Stimulated activated CD8-positive, alpha-beta memory T cell treated with anti-CD3 and anti-CD28 coated beads, Interleukin-7, amount 100 ng/mL, for 24 hours (primary cell): Measurements from ENCODE around the gene ABCC2.
"Not testable (repeated sequence)": the region's sequence is repeated elsewhere in the genome, so short reads cannot be mapped to it uniquely, and the experiment has no call there.

Experiments used
- DNase-seq: peaks from one replicate; pipeline ENCODE4 v3.0.0-alpha.2; 2020; ENCODE audit warnings: low read depth

ABCC2 gene

DNA sequence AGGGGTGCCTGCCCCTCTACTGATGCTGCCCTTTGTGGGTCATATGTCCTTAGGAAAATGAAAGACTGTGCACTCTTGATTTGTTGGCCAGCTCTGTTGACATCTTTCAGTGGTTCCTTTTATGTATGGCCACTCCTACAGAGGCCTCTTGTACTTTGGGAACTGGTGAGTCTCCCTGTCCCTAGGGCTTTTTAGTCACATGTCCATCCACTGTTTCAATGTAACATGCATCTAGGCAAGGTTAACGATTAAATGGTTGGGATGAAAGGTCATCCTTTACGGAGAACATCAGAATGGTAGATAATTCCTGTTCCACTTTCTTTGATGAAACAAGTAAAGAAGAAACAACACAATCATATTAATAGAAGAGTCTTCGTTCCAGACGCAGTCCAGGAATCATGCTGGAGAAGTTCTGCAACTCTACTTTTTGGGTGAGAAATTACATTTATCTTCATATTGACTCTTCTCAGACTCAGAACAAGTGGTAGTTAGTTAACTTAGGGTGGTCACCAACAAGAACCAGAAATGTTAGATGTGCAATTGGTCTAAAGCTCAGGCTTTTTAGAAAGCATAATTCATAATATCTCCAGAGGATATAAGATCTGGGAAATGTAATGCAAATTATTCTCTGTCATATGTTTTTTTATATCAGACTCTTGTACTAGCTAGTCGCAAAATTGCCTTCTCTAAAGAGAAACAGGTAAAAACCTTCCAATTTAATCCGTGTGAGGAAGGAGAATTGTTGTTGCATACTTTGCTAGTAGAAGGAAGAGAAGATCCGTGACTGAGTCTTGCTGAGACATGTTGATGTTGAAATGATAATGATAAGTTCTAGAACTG lies at the start of gene ABCC2:
TSS of gene ABCC2 (plus strand) at position 194 of the 840 bp plus-strand sequence. CDS start at position 399, 205 bp downstream.
- DNase-seq: no peak

DNA sequence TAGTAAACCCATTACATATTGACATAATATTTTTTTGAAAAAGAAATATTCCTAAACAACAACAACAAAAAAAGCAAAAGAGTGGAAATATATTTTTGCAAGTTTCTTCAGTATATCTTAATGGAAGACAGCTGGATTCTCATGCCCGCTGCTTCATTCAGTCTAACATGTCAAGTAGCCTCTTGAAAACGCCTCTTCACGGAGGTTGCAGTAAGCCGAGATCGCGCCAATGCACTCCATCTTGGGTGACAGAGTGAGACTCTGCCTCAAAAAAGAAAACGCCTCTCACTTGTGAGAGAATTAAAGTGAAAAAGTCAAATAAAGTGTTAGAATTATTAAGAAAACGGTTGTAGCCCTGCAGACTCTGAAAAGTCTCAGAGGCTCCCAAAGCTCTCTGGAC lies 49.1 kb upstream of the ABCC2 start:
- no peak for DNase-seq

DNA sequence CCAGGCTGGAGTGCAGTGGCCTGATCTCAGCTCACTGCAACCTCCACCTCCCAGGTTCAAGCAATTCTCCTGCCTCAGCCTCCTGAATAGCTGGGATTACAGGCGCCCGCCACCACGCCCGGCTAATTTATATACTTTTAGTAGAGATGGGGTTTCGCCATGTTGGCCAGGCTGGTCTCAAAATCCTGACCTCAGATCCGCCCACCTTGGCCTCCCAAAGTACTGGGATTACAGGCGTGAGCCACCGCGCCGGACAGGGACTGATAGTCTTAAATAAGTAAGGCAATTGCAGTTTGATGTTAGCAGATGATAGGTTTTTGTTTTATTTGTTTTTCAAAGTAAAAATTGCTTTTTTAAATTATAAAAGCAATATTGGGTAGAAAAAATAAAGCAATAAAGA lies 48.3 kb upstream of the ABCC2 start:
- DNase-seq: not testable (repeated sequence)

DNA sequence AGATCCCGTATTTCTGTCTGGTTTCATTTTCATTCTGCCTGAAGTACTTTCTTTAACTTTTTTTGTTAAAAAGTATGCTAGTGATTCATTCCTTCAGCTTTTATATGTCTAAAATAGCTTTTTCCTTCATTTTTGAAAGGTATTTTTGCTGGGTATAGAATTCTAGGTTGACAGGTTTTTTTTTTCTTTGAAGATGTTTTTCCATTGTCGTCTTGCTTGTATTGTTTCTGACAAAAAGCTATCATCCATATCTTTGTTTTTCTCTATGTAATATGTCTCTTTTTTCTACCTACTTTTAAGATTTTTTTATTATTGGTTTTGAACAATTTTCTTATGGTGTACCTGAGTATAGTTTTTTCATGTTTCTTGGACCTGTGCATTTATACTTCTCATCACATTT lies 42.2 kb upstream of the ABCC2 start:
- no peak for DNase-seq

DNA sequence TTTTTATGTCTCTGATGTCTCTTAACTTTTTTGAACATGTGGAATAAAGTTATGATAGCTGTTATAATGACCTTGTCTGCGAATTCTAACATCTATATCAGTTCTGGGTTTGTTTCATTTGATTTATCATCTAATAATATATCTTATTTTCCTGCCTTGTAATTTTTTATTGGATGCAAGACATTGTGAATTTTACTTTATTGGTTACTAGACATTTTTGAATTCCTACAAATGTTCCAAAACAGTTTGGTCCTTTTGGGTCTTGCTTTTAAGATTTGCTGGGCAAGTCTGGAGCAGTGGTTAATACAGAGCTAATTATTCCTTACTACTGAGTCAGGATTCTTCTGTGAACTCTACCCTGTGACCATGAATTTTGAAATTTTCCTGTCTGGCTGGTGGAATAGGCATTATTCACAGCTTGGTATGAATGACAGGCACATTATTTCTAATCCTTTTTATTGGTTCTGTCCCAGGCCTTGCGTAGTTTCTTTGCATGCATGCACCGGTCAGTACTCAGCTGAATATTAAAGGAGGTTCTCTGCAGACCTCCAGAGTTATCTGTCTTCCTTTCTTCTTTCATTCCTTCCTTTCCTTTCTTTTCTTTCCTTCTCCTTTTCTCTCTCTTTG lies 41.4 kb upstream of the ABCC2 start:
- no peak for DNase-seq

DNA sequence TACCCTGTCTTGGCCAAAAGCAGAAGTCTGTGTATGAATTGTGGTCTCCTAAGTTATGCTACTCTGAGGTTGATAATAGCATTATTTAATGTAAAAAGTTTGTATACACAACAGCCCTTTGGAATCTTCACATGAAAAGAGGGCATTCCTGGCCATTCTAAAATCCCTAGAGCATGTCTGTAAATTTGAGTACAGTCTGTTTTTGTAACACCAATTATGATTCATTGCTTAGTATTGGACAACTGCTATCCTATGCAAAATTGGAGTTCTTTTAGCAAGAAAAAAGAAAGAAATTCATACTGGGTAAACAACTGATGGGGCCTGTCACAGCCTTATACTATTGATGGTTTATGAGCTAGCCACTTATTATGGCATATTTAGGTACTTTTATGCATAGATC lies 40.2 kb upstream of the ABCC2 start:
- no peak for DNase-seq

DNA sequence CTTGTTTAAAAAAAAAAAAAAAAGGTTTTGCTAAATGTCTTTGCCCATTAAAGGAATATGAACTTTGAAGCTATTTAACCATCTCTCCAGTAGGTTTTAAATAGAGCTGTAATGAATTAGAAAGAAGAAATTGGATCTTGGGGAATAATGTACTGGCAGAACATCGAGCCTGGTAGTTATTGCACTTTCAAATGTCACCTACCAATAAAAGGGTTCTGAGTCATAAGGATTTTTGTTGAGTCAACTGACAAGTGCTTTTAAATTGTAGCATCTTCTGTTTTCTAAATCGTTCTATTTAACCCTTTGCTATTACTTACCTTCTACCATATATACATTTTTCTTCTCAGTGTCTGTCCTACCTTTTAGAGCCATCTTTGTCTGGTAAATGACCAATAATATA lies 39.7 kb upstream of the ABCC2 start:
- no peak for DNase-seq

DNA sequence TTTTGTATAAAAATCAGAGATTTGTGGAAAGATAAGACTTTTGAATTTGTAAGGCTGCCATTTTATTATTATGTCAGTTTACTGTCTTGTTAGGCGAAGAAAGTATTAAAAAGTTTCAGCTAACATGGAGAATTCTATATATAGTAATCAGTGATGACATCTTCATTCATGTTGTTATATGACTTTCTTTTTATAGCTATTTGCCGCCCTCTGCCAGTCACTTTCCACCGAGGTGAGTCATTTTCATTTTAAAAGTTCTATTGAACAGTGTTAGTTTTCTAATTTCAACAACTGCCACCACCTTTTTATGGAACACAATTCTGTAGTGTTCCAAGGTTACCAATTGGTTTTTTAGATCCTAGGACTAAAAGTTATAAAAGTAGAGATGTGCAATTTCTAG lies 38.6 kb upstream of the ABCC2 start:
- no peak for DNase-seq

DNA sequence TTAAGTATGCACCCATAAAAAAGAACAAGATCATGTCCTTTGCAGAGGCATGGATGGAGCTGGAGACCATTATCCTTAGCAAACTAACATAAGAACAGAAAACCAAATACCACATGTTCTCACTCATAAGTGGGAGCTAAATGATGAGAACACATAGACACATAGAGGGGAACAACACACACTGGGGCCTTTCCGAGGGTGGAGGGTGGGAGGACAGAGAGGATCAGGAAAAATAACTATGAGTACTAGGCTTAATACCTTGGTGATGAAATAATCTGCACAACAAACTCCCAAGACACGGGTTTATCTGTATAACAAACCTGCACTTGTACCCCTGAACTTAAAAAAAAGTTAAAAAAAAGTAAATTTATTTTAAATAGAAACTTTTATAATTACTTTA lies 36.3 kb upstream of the ABCC2 start:
- not testable (repeated sequence) for DNase-seq

DNA sequence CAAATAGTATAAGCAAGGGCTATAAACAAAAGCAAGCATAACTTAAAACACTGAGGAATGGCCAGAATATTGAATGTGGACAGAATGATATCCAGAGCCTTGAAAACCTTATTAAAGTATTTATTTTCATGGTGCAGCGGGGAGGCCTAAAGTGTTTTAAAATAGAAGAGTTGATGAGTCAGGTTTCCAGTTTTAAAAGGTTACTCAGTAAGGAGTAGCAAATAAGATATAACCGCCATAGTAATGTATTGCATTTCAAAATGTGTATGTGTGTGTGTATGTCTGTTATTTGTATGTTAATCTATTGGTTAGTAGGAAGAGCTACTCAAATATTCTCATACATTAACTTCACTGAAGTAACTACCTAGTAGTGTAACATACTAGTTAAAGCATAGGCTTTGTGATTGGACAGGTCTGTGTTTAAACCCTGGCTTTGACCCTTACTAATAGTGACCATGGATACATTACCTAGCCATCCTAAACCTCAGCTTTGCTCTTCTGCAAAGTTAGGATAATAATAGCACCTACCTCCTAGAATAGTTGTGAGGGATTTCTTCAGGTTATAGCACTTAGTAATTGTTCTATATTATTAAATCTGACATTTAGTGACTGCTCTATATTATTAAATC lies 33.5 kb upstream of the ABCC2 start:
- DNase-seq: no peak

DNA sequence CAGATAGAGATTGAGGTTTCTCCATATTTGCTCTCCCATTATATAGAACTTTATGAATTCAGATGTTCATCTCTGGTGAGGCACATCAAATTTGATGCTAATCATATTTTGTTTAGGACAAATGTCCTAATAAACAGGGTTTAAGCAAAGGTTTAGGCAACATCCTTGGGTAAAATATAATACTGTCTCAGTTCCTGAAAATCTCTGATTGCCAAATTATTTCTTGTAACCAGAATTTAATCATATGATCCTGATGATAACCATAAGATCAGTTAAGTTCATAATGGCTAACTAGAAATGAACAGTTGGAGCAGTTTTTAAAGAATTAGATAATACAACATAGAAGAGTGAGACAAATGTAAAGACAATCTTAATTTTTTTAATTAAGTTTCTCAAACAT lies 31.8 kb upstream of the ABCC2 start:
- DNase-seq: no peak

DNA sequence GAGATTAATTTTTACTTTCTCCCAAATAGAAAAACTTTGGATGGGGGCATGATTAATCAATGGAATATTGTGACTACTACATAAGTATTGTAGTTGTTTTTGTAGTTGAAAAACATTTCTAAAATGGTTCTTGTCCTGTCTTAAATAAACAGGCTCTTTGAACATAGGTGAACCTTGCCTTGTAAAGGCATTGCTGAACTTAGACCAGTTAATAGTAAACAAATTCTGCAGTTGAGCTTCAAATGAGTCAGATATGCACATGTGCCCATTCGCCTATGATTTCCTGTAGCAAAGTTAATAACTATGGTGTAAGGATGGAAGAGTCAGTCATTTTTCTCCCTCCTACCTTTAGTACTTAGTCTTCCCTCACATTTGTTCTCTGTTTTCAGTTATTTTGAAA lies 27.8 kb upstream of the ABCC2 start:
- no peak for DNase-seq

DNA sequence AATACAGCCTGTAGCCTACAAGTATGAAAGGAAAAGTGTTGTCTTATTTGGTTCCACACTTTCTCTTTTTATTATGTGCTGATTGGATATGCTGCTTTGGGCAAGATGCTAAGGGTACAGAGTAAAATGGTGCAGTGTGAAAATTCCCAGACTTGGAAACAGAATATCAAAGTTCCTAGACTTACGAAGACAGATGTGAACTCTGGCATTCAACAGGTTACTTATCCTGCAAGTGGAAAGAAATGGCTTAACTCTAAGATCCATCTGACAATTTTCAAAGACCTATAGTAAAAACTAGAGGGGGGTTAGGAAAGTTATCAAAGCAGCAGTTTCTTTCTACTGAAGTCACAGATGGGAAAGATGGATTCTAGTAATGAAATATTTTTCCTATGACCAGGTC lies 26.3 kb upstream of the ABCC2 start:
- DNase-seq: no peak

DNA sequence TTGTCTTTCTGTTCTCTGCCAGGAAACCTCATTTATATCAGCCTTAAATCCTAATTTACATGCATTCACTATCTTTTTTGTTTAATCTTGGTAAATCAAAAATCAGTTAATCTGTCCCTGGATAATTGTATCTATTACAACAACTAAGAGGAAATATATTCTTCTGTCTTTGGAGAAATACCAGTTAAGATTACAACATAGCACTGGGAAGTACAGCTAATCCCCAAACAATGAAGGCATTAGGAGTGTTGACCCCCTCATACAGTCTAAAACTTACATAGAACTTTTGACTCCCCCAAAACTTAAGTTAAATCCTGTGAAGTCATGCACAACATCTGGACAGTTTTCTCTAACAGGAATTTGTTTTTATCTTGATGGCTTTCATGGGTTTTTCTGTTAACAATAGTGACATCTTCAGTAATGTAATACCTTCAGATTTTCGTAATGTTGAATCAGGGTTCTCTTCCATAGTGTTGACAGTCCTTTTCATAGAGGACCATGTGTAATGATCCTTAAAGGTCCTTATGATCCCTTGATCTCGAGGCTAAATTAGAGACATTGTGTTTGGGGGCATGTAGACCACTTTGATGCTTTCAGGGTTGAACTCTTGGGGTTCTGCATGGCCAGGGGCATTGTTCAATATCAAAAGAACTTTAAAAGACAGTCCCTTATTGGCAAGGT lies 24.1 kb upstream of the ABCC2 start:
- DNase-seq: no peak

DNA sequence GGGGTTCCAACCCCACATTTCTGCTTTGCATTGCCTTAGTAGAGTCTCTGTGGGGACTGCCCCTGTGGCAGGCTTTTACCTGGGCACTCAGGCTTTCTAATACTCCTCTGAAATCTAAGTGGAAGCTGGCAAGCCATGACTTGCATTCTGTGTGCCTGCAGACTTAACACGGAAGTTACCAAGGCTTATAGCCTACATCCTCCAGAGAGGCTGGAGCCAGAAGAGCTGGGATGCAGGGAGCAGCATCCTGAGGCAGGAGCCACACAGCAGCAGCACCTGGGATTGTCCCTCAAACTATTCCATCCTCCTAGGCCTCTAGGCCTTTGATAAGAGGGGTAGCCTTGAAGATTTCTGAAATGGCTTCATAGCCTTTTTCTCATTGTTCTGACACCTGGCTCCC lies 22.1 kb upstream of the ABCC2 start:
- no peak for DNase-seq

DNA sequence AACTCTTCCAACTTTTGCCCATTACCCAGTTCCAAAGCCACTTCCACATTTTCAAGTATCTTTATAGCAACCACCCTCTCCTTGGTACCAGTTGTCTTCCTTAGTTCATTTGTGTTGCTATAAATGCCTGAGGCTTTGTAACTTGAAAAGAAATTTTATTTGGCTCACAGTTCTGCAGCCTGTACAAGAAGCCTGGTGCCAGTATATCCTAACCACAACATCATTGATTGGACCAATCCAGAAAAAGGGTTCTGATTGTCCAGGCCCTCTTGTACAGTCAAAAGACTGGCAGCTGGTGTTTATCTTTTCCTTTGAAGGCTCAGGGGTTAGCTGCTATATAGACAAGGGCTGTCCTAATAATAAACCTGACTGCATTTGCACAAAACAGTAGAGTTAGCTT lies 21.1 kb upstream of the ABCC2 start:
- DNase-seq: no peak

DNA sequence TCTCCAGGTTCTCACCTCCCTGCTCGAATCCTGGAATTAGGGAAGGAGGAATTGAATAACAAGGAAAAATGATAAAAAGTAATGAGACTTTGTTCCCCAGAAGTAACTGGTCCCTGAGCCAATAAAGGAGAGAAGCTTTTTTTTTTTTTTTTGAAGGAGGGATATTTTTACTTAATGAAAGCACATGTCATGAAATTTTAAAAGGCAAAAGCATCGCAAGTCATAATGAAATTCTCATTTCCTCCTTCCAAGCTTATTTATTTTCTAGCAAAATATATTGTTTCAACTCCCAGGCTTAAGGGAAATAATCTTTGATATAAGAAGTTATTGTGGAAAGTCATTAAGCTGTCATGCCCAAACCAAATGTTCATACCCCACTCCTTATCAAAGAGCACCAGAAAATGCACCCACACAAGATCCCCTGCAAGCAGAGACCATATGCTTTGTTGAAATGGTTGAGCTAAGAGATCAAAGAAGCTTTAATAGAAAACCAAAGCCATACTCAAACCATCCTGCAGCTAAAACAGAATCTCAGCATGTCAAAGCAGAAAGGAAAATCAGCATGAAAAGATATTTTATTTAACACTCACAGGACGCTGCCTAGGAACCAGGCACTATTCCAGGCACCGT lies 16.7 kb upstream of the ABCC2 start:
- no peak for DNase-seq

DNA sequence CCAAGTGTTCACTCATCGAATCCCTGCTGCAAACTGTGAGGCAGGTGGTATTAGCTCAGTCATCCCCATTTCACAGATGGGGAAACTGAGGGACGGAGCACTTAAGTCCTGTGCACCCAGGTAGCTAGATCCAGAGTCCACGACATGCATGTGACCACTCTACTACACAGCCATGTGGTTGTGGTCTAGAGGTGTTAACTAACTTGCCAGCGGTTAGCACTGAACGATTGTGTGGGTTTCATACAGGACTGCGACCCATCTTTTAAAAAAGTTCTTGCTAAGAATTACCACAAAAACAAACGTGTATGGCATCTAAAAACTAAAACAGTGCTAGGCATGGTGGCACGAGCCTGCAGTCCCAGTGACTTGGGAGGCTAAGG lies 16.1 kb upstream of the ABCC2 start:
- no peak for DNase-seq

DNA sequence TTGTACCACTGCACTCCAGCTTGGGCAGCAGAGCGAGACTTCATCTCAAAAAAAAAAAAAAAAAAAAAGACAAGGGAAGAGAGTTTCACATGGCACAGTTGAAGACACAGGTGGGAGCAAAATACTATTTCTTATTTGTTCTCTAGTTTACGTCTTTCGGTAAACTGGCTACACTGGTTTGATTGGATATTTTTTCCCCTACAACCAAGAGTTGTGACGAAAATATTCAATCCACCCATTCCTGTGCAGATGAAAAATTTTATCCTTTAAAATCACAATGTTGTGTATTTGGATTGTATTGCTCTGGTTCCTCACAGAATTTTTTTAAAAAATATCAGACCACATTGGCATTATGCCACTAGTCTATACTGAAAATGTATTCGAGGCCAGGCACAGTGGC lies 14.5 kb upstream of the ABCC2 start:
- DNase-seq: no peak

DNA sequence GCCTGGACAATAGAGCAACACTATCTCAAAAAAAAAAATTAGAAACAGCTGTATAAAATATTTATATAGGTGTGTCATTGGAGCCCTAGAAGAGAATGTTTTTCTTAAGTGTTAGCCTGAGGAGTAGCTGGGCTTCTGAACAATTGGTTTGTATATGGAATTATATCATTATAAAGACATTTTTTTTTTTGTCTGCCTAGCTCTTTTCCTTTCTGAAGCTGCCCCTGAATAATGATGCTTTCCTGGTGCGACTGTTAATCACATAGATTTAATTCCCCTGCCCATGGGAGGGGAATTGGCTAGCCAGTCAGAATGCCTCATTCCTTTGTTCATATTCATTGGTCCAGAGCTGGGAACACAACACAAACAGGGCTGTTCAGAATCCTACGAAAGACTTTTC lies 13.9 kb upstream of the ABCC2 start:
- no peak for DNase-seq

DNA sequence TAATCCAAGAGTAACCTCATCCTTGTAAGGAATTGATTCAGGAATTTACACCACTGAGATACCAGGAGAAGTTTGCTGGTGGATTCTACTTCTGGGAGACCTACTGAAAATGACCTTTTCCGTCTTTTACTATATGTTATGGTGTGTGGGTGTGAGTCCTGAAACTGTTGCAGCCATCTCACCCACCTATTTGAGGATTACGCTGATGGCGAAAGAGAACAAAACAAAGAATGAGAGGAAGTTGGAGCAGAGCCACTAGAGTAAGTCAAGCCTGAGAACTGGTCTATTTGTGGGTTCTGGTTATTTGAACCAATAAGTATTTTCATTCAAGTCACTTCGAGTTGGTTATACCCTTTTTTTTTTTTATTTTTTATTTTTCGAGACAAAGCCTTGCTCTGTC lies 12.7 kb upstream of the ABCC2 start:
- DNase-seq: no peak

DNA sequence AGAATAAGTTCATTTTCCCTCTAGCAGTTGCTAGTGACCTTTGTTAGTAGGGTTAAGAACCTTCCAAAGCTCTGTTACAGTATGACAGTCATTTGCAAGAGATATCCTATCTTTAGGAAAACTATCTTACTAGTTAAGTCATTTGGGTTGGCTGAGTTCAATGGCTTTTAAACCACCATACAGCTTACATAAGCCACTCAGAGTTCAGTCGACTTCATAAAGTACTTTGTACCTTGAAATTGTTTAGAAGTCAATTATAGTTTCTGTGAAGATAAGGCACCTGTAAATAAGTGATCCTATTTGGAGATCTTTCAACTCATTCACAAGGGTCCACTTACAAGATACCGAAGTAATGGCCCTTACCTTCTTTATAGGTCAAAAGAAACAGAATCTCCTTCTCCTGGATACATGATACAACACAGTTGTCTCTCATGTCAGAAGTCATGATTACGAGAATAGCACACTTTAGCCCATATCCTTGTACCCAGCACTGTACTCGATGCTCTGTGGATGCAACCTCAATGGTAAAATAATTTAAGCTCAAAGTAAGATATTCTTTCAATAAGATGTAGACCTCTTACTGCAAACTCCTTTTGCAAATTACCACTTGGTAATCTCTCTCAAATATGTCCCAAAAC lies 11.9 kb upstream of the ABCC2 start:
- no peak for DNase-seq
